Stimulated activated CD8-positive, alpha-beta memory T cell treated with anti-CD3 and anti-CD28 coated beads, Interleukin-4, amount 100 ng/mL, for 4 hours (primary cell): ENCODE data around the gene EIF4E3.

Experiments used
- DNase-seq, 2 donors: peaks; one replicate each; pipeline ENCODE4 v3.0.0-alpha.2; 2020; ENCODE audit warnings: low read depth in 2 of 2, low spot score in 1 of 2

Gene EIF4E3

GRCh38 chr3:71650372-71650771 is 74.8 kb downstream of the EIF4E3 start:
- DNase-seq: no peak

- DNase-seq: no peak
Measured at GRCh38 chr3:71649757-71650156, 75.4 kb downstream of the EIF4E3 start.

- no peak for DNase-seq
Measured at GRCh38 chr3:71647751-71648150, 77.5 kb downstream of the EIF4E3 start.

- no peak for DNase-seq
Measured at GRCh38 chr3:71646971-71647370, 78.2 kb downstream of the EIF4E3 start.

GRCh38 chr3:71645140-71645539 is 80.1 kb downstream of the EIF4E3 start:
- DNase-seq: no peak

GRCh38 chr3:71641674-71642073 is 83.5 kb downstream of the EIF4E3 start:
- DNase-seq: no peak

GRCh38 chr3:71640331-71640983 is 84.7 kb downstream of the EIF4E3 start:
- no peak for DNase-seq

GRCh38 chr3:71636482-71636881 is 88.7 kb downstream of the EIF4E3 start:
- no peak for DNase-seq

GRCh38 chr3:71636001-71636400 is 89.2 kb downstream of the EIF4E3 start:
- DNase-seq: no peak

- no peak for DNase-seq
Measured at GRCh38 chr3:71634671-71635070, 90.5 kb downstream of the EIF4E3 start.

- no peak for DNase-seq
Measured at GRCh38 chr3:71629711-71630110, 95.5 kb downstream of the EIF4E3 start.

- DNase-seq: no peak
Measured at GRCh38 chr3:71629289-71629688, 95.9 kb downstream of the EIF4E3 start.

- DNase-seq: no peak
Measured at GRCh38 chr3:71628522-71628921, 96.7 kb downstream of the EIF4E3 start.

GRCh38 chr3:71625676-71626075 is 99.5 kb downstream of the EIF4E3 start:
- DNase-seq: no peak
